ENCODE results near the gene C16orf95. TPM values are rescaled to one million over a fixed set of nuclear protein-coding genes. Genes with fewer than 3 reads are reported as not detected.

Gene C16orf95
- total and polyA plus RNA-seq, 2 experiments from 2014 or later: 4.7 to 6.6 TPM

- Histone ChIP-seq H3K36me3 (replicated peaks; ENCODE audit: insufficient read depth, low read depth) (no peaks in the 10 kb centered on the region), H3K4me3 (no peak overlapping the region), H3K79me2 (no peaks in the 10 kb centered on the region), H3K4me1 (ENCODE audit: insufficient read depth) (no peaks in the 10 kb centered on the region), H3K4me2 (no peak overlapping the region), H3K9me3 (ENCODE audit: low read depth) (no peaks in the 10 kb centered on the region), H3K27me3 (no peaks in the 10 kb centered on the region), H2AFZ (no peak overlapping the region), H4K20me1 (ENCODE audit: insufficient read depth, poor library complexity, severe bottlenecking) (no peaks in the 10 kb centered on the region), H3K9me2 (replicated peaks; ENCODE audit: insufficient read depth) (no peaks in the 10 kb centered on the region), H3K27ac (no peak overlapping the region)
- WGBS (ENCODE audit: low lambda C conversion rate, missing lambda C conversion rate): 84% methylated on average over 18 of the region's 18 CpGs
- no peak for DNase-seq (ENCODE audit: low spot score)
- TF ChIP-seq EZH2phosphoT487 (IDR thresholded peaks at IDR 0.05; ENCODE audit: low read depth, severe bottlenecking, unreplicated experiment) (no peak), CTCF (IDR thresholded peaks at IDR 0.05; ENCODE audit: poor library complexity) (no peak), EZH2 (IDR thresholded peaks at IDR 0.05; ENCODE audit: borderline replicate concordance) (no peak)
Measured at GRCh38 chr16:87279094-87279658, 38.0 kb downstream of the C16orf95 start.

- Histone ChIP-seq H3K4me1 (ENCODE audit: insufficient read depth) (no peaks in the 10 kb centered on the region), H3K27ac (no peak overlapping the region), H3K79me2 (no peaks in the 10 kb centered on the region), H3K27me3 (no peaks in the 10 kb centered on the region), H4K20me1 (ENCODE audit: insufficient read depth, poor library complexity, severe bottlenecking) (no peaks in the 10 kb centered on the region), H3K4me3 (no peak overlapping the region), H3K4me2 (no peak overlapping the region), H3K9me2 (replicated peaks; ENCODE audit: insufficient read depth) (no peaks in the 10 kb centered on the region), H2AFZ (no peak overlapping the region), H3K36me3 (replicated peaks; ENCODE audit: insufficient read depth, low read depth) (no peaks in the 10 kb centered on the region), H3K9me3 (ENCODE audit: low read depth) (no peaks in the 10 kb centered on the region)
- TF ChIP-seq EZH2 (IDR thresholded peaks at IDR 0.05; ENCODE audit: borderline replicate concordance): no peak
- peak; percentile 91 for TF ChIP-seq CTCF (IDR thresholded peaks at IDR 0.05; ENCODE audit: poor library complexity)
- DNase-seq (ENCODE audit: low spot score): peak; percentile 87
- 54% methylated on average over 38 of the region's 38 CpGs for WGBS (ENCODE audit: low lambda C conversion rate, missing lambda C conversion rate)
Measured at GRCh38 chr16:87278191-87279093, 38.8 kb downstream of the C16orf95 start.

GRCh38 chr16:87276924-87277323, 40.3 kb downstream of the C16orf95 start:
- 90% methylated on average over 11 of the region's 11 CpGs for whole genome bisulfite sequencing (ENCODE audit: low lambda C conversion rate, missing lambda C conversion rate)
- H4K20me1 ChIP-seq (ENCODE audit: insufficient read depth, poor library complexity, severe bottlenecking): no peaks in the 10 kb centered on the region

More at GRCh38 chr16:87276924-87277323, 40.3 kb downstream of the C16orf95 start:
- Histone ChIP-seq H3K4me3 (no peak overlapping the region), H3K9me2 (replicated peaks; ENCODE audit: insufficient read depth) (no peaks in the 10 kb centered on the region), H3K27ac (no peak overlapping the region), H3K4me2 (no peak overlapping the region), H3K9me3 (ENCODE audit: low read depth) (no peaks in the 10 kb centered on the region), H3K4me1 (ENCODE audit: insufficient read depth) (no peaks in the 10 kb centered on the region), H3K27me3 (no peaks in the 10 kb centered on the region), H3K36me3 (replicated peaks; ENCODE audit: insufficient read depth, low read depth) (no peaks in the 10 kb centered on the region), H2AFZ (no peak overlapping the region), H3K79me2 (no peaks in the 10 kb centered on the region)
- DNase-seq (ENCODE audit: low spot score): no peak
- TF ChIP-seq EZH2 (IDR thresholded peaks at IDR 0.05; ENCODE audit: borderline replicate concordance) (no peak), EZH2phosphoT487 (IDR thresholded peaks at IDR 0.05; ENCODE audit: low read depth, severe bottlenecking, unreplicated experiment) (no peak), CTCF (IDR thresholded peaks at IDR 0.05; ENCODE audit: poor library complexity) (no peak)

Measured in hepatocyte (in vitro differentiated cells).